HG03025 (cell line): ENCODE data around the gene TLX1.
"Not testable (repeated sequence)": the region's sequence is repeated elsewhere in the genome, so short reads cannot be mapped to it uniquely, and the experiment has no call there.

ENCODE experiments used
- ATAC-seq: cut with Tn5 transposase; IDR thresholded peaks from one replicate; pipeline ENCODE4 v1.9.1; 2021; ENCODE audit warnings: mild to moderate bottlenecking, moderate library complexity; ENCODE audit not compliant: unreplicated experiment, low FRiP score

Gene TLX1

GRCh38 chr10:101146392-101147251, 15.5 kb downstream of the TLX1 start:
- ATAC-seq = no peak

- ATAC-seq = no peak
Measured at GRCh38 chr10:101151395-101151794, 20.3 kb downstream of the TLX1 start.

GRCh38 chr10:101152316-101152715, 21.2 kb downstream of the TLX1 start:
- no peak for ATAC-seq

- not testable (repeated sequence) for ATAC-seq
Measured at GRCh38 chr10:101154506-101154905, 23.4 kb downstream of the TLX1 start.

- ATAC-seq = no peak
Measured at GRCh38 chr10:101155896-101156295, 24.8 kb downstream of the TLX1 start.

GRCh38 chr10:101157756-101158458, 26.8 kb downstream of the TLX1 start:
- no peak for ATAC-seq

GRCh38 chr10:101158459-101159058, 27.5 kb downstream of the TLX1 start:
- ATAC-seq = no peak

GRCh38 chr10:101161494-101162299, 30.6 kb downstream of the TLX1 start:
- no peak for ATAC-seq

- ATAC-seq = no peak
Measured at GRCh38 chr10:101162677-101163076, 31.6 kb downstream of the TLX1 start.

GRCh38 chr10:101164020-101164419, 32.9 kb downstream of the TLX1 start:
- ATAC-seq = no peak

GRCh38 chr10:101165736-101166135, 34.6 kb downstream of the TLX1 start:
- ATAC-seq = no peak

GRCh38 chr10:101166430-101166829, 35.3 kb downstream of the TLX1 start:
- ATAC-seq = no peak

GRCh38 chr10:101172741-101173140, 41.6 kb downstream of the TLX1 start:
- no peak for ATAC-seq

GRCh38 chr10:101174319-101174718, 43.2 kb downstream of the TLX1 start:
- no peak for ATAC-seq

GRCh38 chr10:101176577-101176976, 45.5 kb downstream of the TLX1 start:
- no peak for ATAC-seq

- ATAC-seq = no peak
Measured at GRCh38 chr10:101182936-101183335, 51.8 kb downstream of the TLX1 start.

- ATAC-seq = no peak
Measured at GRCh38 chr10:101183458-101184183, 52.5 kb downstream of the TLX1 start.
